ENCODE measurements around the gene CCNG2.
A peak's percentile ranks its signal among the peaks of the same experiment; 100 is the strongest.

Gene CCNG2
- long read RNA-seq, partial matches to known transcripts, result 0 of 3 reads
- long read RNA-seq, other reads (novel, unspliced or antisense), result 3 of 3 reads

- TF ChIP-seq SPI1 (IDR thresholded peaks at IDR 0.05; ENCODE audit: borderline replicate concordance, low read depth) (peak; percentile 64; the same call in 1 of the 2 replicates), GABPA (IDR thresholded peaks at IDR 0.05; ENCODE audit: low read depth) (no peak)
- Histone ChIP-seq H3K4me3 (replicated peaks; ENCODE audit: insufficient read depth, low read length) (peak within 1 kb of the TSS; percentile 99), H3K27me3 (ENCODE audit: insufficient read depth, poor library complexity, severe bottlenecking) (no peaks in the 10 kb centered on the region), H3K27ac (replicated peaks) (peak within 1 kb of the TSS; percentile 88)
- peak; percentile 25 to 77 for DNase-seq (ENCODE audit: low read depth in 1 of 2, low spot score in 1 of 2)
Observed at GRCh38 chr4:77156912-77157858, at the start of gene CCNG2. CCNG2 (plus strand) TSS chr4:77157207; CDS start chr4:77158533, 1,326 bp downstream.

GRCh38 chr4:77110730-77111129, 46.3 kb upstream of the CCNG2 start:
- no peaks in the 10 kb centered on the region for H3K27me3 ChIP-seq (ENCODE audit: insufficient read depth, poor library complexity, severe bottlenecking)
- no peak overlapping the region for H3K27ac ChIP-seq (replicated peaks)
- no peak overlapping the region for H3K4me3 ChIP-seq (replicated peaks; ENCODE audit: insufficient read depth, low read length)
- DNase-seq (ENCODE audit: low read depth in 1 of 2, low spot score in 1 of 2), result no peak
- TF ChIP-seq POLR2AphosphoS5 (IDR thresholded peaks at IDR 0.05; ENCODE audit: low read depth), result no peak
- TF ChIP-seq CTCF (IDR thresholded peaks at IDR 0.05; ENCODE audit: insufficient read depth, low read length), result no peak
- TF ChIP-seq REST (IDR thresholded peaks at IDR 0.05; ENCODE audit: insufficient replicate concordance, low read depth), result no peak
- TF ChIP-seq GABPA (IDR thresholded peaks at IDR 0.05; ENCODE audit: low read depth), result no peak
- TF ChIP-seq SPI1 (IDR thresholded peaks at IDR 0.05; ENCODE audit: borderline replicate concordance, low read depth), result no peak

GRCh38 chr4:77113069-77113468, 43.9 kb upstream of the CCNG2 start:
- Histone ChIP-seq H3K4me3 (replicated peaks; ENCODE audit: insufficient read depth, low read length) (no peak overlapping the region), H3K27me3 (ENCODE audit: insufficient read depth, poor library complexity, severe bottlenecking) (no peaks in the 10 kb centered on the region), H3K27ac (replicated peaks) (no peak overlapping the region)
- no peak for TF ChIP-seq SPI1 (IDR thresholded peaks at IDR 0.05; ENCODE audit: borderline replicate concordance, low read depth)
- TF ChIP-seq GABPA (IDR thresholded peaks at IDR 0.05; ENCODE audit: low read depth), result no peak
- no peak for DNase-seq (ENCODE audit: low read depth in 1 of 2, low spot score in 1 of 2)

GRCh38 chr4:77117721-77118120, 39.3 kb upstream of the CCNG2 start:
- TF ChIP-seq GABPA (IDR thresholded peaks at IDR 0.05; ENCODE audit: low read depth) (no peak), POLR2AphosphoS5 (IDR thresholded peaks at IDR 0.05; ENCODE audit: low read depth) (no peak), REST (IDR thresholded peaks at IDR 0.05; ENCODE audit: insufficient replicate concordance, low read depth) (no peak), CTCF (IDR thresholded peaks at IDR 0.05; ENCODE audit: insufficient read depth, low read length) (no peak), SPI1 (IDR thresholded peaks at IDR 0.05; ENCODE audit: borderline replicate concordance, low read depth) (no peak)
- Histone ChIP-seq H3K27ac (replicated peaks) (no peak overlapping the region), H3K27me3 (ENCODE audit: insufficient read depth, poor library complexity, severe bottlenecking) (no peaks in the 10 kb centered on the region), H3K4me3 (replicated peaks; ENCODE audit: insufficient read depth, low read length) (no peak overlapping the region)
- no peak for DNase-seq (ENCODE audit: low read depth in 1 of 2, low spot score in 1 of 2)
